GM21360 (cell line): ENCODE measurements around the gene ALDH1A1.
"Not testable (repeated sequence)": the region's sequence is repeated elsewhere in the genome, so short reads cannot be mapped to it uniquely, and the experiment has no call there.

Experiments
- ATAC-seq: cut with Tn5 transposase; IDR thresholded peaks from one replicate; pipeline ENCODE4 v1.9.1; 2021; ENCODE audit warnings: mild to moderate bottlenecking, moderate library complexity; ENCODE audit not compliant: unreplicated experiment

ALDH1A1 gene

GRCh38 chr9:72898360-72898759 is 54.5 kb downstream of the ALDH1A1 start:
- ATAC-seq: no peak

- ATAC-seq: no peak
These were observed 55.7 kb downstream of the ALDH1A1 start for GRCh38 chr9:72897069-72897649.

DNA sequence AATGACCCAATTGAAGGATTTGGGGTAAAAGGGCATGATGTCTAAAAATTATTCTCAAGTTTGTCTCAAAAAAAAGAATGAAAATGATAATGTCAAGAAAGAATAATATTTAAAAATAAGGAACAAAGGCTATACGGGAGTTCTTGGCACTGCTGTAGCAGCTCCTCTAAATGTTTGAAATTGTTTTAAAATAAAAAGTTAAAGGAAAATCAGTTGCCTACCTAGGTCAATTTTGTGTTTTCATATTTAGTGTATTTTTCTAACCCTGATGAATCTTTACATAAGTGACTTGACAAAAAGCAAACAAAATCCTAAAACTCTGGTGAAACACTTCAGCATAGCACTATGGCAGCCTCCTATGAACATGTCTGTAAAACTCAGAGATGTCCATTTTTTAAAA is 56.4 kb downstream of the ALDH1A1 start:
- ATAC-seq: no peak

- no peak for ATAC-seq
These were observed 57.7 kb downstream of the ALDH1A1 start for GRCh38 chr9:72895122-72895521.

GRCh38 chr9:72894342-72894741 is 58.5 kb downstream of the ALDH1A1 start:
- ATAC-seq: no peak

- no peak for ATAC-seq
These were observed 59.4 kb downstream of the ALDH1A1 start for GRCh38 chr9:72893437-72893836.

DNA sequence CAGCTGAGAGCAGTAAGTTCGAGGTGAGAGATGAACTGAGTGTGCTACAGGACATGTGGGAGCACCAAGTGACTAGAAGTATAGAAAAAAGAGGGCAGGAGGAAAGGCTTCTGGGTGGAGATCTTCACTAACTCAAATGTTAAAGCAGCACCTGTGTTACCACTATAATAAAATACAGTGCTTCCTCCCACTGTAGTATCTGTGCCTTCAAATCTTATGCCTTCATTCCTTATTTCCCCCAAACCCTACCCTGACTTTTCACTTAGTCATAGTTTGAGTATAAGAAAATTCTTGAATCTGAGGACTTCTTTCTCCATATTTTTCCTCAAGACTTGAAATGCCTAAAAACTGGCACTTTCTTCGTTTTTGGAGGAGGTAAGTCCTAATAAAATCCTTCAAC is 61.8 kb downstream of the ALDH1A1 start:
- ATAC-seq: no peak

GRCh38 chr9:72888943-72889342 is 63.9 kb downstream of the ALDH1A1 start:
- no peak for ATAC-seq

- no peak for ATAC-seq
These were observed 64.8 kb downstream of the ALDH1A1 start for GRCh38 chr9:72888067-72888466.

- no peak for ATAC-seq
These were observed 66.5 kb downstream of the ALDH1A1 start for GRCh38 chr9:72886386-72886785.

DNA sequence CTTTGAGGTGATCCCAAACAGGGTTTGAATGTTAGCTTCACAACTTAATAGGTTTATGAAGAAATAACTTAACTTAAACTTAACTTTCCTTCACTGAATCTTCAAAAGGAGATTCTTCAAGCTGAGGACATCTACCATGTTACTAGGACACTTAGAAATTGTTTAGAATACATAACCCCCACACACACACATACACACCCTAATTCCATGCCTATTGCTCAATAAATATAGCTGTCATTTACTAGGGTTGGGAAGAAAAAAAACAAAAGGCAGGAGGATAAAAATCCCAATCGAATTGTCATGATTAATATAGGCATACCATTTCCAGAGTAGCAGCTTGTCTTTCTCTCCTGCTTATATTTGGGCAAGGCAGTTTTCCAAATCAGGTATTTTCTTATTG is 68.3 kb downstream of the ALDH1A1 start:
- no peak for ATAC-seq

DNA sequence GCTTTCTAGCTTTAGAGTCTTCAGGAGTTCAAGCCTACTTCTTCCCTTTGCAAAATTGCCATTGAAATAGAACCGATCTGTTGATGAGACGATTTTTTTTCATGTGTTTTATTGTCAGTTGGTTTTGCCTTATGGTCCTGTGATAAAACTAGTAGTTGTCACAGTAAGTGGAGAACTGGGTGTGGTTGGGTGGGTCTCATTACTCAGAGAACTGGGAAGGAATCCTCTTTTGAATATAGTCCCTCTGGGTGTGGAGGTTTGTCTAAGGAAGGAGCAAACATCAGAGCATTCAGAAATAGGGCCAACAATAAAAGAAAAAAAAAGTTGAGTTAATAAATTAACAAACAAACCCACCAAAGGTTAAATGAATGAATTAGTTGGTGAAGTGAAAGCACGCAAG is 69.0 kb downstream of the ALDH1A1 start:
- no peak for ATAC-seq

GRCh38 chr9:72882117-72882775 is 70.6 kb downstream of the ALDH1A1 start:
- no peak for ATAC-seq

GRCh38 chr9:72880821-72881220 is 72.0 kb downstream of the ALDH1A1 start:
- no peak for ATAC-seq

GRCh38 chr9:72875221-72875620 is 77.6 kb downstream of the ALDH1A1 start:
- ATAC-seq: no peak

GRCh38 chr9:72874344-72874743 is 78.5 kb downstream of the ALDH1A1 start:
- no peak for ATAC-seq

- no peak for ATAC-seq
These were observed 79.4 kb downstream of the ALDH1A1 start for GRCh38 chr9:72873456-72873855.

DNA sequence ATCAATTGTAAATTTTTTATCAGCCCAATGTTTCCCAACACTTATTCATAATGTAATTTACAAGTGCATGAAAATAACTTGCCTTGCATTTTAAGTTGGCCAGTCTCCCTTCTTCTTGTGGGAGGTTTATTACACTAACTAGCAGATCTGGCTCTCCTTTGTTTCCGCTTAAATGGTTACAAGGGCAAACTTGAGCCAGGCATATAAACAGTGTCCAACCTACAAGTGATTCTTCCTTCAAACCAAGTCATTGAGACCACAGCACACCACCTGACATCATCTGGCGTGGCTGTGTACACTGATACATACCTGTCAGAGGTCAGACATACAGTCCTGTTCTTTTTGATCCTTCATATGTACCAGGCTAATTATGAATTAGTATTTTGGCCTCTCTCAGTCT is 80.1 kb downstream of the ALDH1A1 start:
- no peak for ATAC-seq

- ATAC-seq: no peak
These were observed 81.2 kb downstream of the ALDH1A1 start for GRCh38 chr9:72871685-72872084.

GRCh38 chr9:72864327-72864726 is 88.5 kb downstream of the ALDH1A1 start:
- ATAC-seq: no peak

GRCh38 chr9:72863456-72864094 is 89.3 kb downstream of the ALDH1A1 start:
- ATAC-seq: no peak

GRCh38 chr9:72862788-72863187 is 90.1 kb downstream of the ALDH1A1 start:
- ATAC-seq: not testable (repeated sequence)
